IPS-20b (cell line): ENCODE data around the gene LMNA.
"Not testable (repeated sequence)": the region's sequence is repeated elsewhere in the genome, so short reads cannot be mapped to it uniquely, and the experiment has no call there.

Experiments used
- H3K27ac ChIP-seq: one replicate; pipeline ENCODE4 v1.5.1; 2013; ENCODE audit warnings: low read length
- H3K27me3 ChIP-seq: 2 replicates; pipeline ENCODE4 v1.6.1; 2013; ENCODE audit warnings: mild to moderate bottlenecking, low read length, inconsistent platforms; ENCODE audit not compliant: insufficient read depth
- H3K36me3 ChIP-seq: 2 replicates; pipeline ENCODE4 v1.6.1; 2013; ENCODE audit warnings: low read depth, mild to moderate bottlenecking, inconsistent platforms, low read length, moderate library complexity; ENCODE audit not compliant: insufficient read depth
- H3K4me1 ChIP-seq: 2 replicates; pipeline ENCODE4 v1.6.1; 2013; ENCODE audit warnings: mild to moderate bottlenecking, control low read depth, inconsistent platforms, low read length, moderate library complexity; ENCODE audit not compliant: insufficient read depth
- H3K4me3 ChIP-seq: 2 replicates; pipeline ENCODE4 v1.5.1; 2013; ENCODE audit warnings: mild to moderate bottlenecking, low read length, inconsistent platforms
- H3K9ac ChIP-seq: 2 replicates; pipeline ENCODE4 v1.6.1; 2013; ENCODE audit warnings: low read depth, mild to moderate bottlenecking, inconsistent platforms, low read length, moderate library complexity
- H3K9me3 ChIP-seq: 2 replicates; pipeline ENCODE4 v1.6.1; 2013; ENCODE audit warnings: mild to moderate bottlenecking, low read depth, low read length, inconsistent platforms; ENCODE audit not compliant: insufficient read depth

LMNA gene

GRCh38 chr1:156110252-156110651, 4.3 kb upstream of the LMNA start:
- H3K4me1 ChIP-seq: peaks cover 23% of the 10 kb centered on the region

GRCh38 chr1:156111355-156111962, 3.1 kb upstream of the LMNA start:
- no peaks in the 10 kb centered on the region for H3K9me3 ChIP-seq
- H3K4me1 ChIP-seq: peaks cover 21% of the 10 kb centered on the region
- no peak overlapping the region for H3K27ac ChIP-seq
- no peak overlapping the region for H3K4me3 ChIP-seq
- no peaks in the 10 kb centered on the region for H3K36me3 ChIP-seq
- H3K27me3 ChIP-seq: peaks cover 13% of the 10 kb centered on the region
- no peak overlapping the region for H3K9ac ChIP-seq

More at GRCh38 chr1:156110252-156110651, 4.3 kb upstream of the LMNA start:
- Histone ChIP-seq H3K9me3 (no peaks in the 10 kb centered on the region), H3K36me3 (no peaks in the 10 kb centered on the region), H3K4me3 (no peak overlapping the region), H3K9ac (no peak overlapping the region), H3K27ac (no peak overlapping the region), H3K27me3 (peaks cover 5% of the 10 kb centered on the region; the same call in 1 of the 2 replicates)

GRCh38 chr1:156112276-156113137, 2.0 kb upstream of the LMNA start:
- Histone ChIP-seq H3K9me3 (no peaks in the 10 kb centered on the region), H3K4me3 (no peak overlapping the region), H3K9ac (no peak overlapping the region), H3K27me3 (peaks cover 13% of the 10 kb centered on the region), H3K27ac (no peak overlapping the region), H3K4me1 (peaks cover 12% of the 10 kb centered on the region), H3K36me3 (no peaks in the 10 kb centered on the region)

- Histone ChIP-seq H3K9ac (peak overlapping the region; percentile 29; the same call in 1 of the 2 replicates), H3K36me3 (no peaks in the 10 kb centered on the region), H3K9me3 (no peaks in the 10 kb centered on the region), H3K4me3 (peak overlapping the region; percentile 92; the same call in 1 of the 2 replicates), H3K4me1 (peaks cover 11% of the 10 kb centered on the region), H3K27me3 (peaks cover 13% of the 10 kb centered on the region), H3K27ac (no peak overlapping the region)
Observed at GRCh38 chr1:156113282-156113950, 1.1 kb upstream of the LMNA start.

GRCh38 chr1:156114919-156115513, 505 bp downstream of the LMNA start:
- Histone ChIP-seq H3K9ac (peak overlapping the region; percentile 79), H3K9me3 (no peaks in the 10 kb centered on the region), H3K27ac (no peak overlapping the region), H3K4me1 (peaks cover 18% of the 10 kb centered on the region), H3K27me3 (peaks cover 13% of the 10 kb centered on the region), H3K36me3 (no peaks in the 10 kb centered on the region), H3K4me3 (peak overlapping the region; percentile 92)

GRCh38 chr1:156115514-156116374, 1.2 kb downstream of the LMNA start:
- H3K27me3 ChIP-seq: peaks cover 13% of the 10 kb centered on the region
- peak overlapping the region; percentile 79; the same call in 1 of the 2 replicates for H3K9ac ChIP-seq
- H3K4me3 ChIP-seq: peak overlapping the region; percentile 92
- peaks cover 18% of the 10 kb centered on the region for H3K4me1 ChIP-seq
- no peaks in the 10 kb centered on the region; the same call in 1 of the 2 replicates for H3K36me3 ChIP-seq
- H3K27ac ChIP-seq: no peak overlapping the region
- H3K9me3 ChIP-seq: no peaks in the 10 kb centered on the region

- Histone ChIP-seq H3K27me3 (peaks cover 13% of the 10 kb centered on the region), H3K4me1 (peaks cover 22% of the 10 kb centered on the region)
- H3K36me3 ChIP-seq, H3K9ac ChIP-seq, H3K27ac ChIP-seq, H3K4me3 ChIP-seq, H3K9me3 ChIP-seq: not testable (repeated sequence)
Observed at GRCh38 chr1:156116731-156117130, 2.2 kb downstream of the LMNA start.

- Histone ChIP-seq H3K4me3 (no peak overlapping the region), H3K9ac (no peak overlapping the region), H3K36me3 (no peaks in the 10 kb centered on the region; the same call in 1 of the 2 replicates), H3K4me1 (peaks cover 28% of the 10 kb centered on the region), H3K9me3 (no peaks in the 10 kb centered on the region), H3K27me3 (peaks cover 13% of the 10 kb centered on the region), H3K27ac (no peak overlapping the region)
Observed at GRCh38 chr1:156117414-156118176, 3.1 kb downstream of the LMNA start.

GRCh38 chr1:156118177-156118868, 3.8 kb downstream of the LMNA start:
- H3K4me1 ChIP-seq: peaks cover 35% of the 10 kb centered on the region
- H3K27me3 ChIP-seq: peaks cover 13% of the 10 kb centered on the region
- H3K4me3 ChIP-seq: no peak overlapping the region
- no peaks in the 10 kb centered on the region; the same call in 1 of the 2 replicates for H3K36me3 ChIP-seq
- no peak overlapping the region for H3K27ac ChIP-seq
- H3K9me3 ChIP-seq: no peaks in the 10 kb centered on the region
- no peak overlapping the region for H3K9ac ChIP-seq
